ENCODE data around the gene PRDM16. TPM values are rescaled to one million over a fixed set of nuclear protein-coding genes. Genes with fewer than 3 reads are reported as not detected.

Gene PRDM16
- total RNA-seq, 4 donors from 2014 or later: 0.19 to 1.6 (median 0.36) TPM

GRCh38 chr1:3333903-3334302 lies 264.9 kb downstream of the PRDM16 start:
- no peak overlapping the region for H3K27ac ChIP-seq
- H3K9me3 ChIP-seq: no peaks in the 10 kb centered on the region
- no peak for TF ChIP-seq EP300 (IDR thresholded peaks at IDR 0.05)
- WGBS: 46% methylated on average over 6 of the region's 9 CpGs
- peaks cover 50% of the 10 kb centered on the region for H3K27me3 ChIP-seq
- DNase-seq (ENCODE audit: low spot score in 2 of 2): no peak
- no peaks in the 10 kb centered on the region for H3K4me1 ChIP-seq
- H3K36me3 ChIP-seq: no peaks in the 10 kb centered on the region
- H3K4me3 ChIP-seq: no peak overlapping the region

DNA sequence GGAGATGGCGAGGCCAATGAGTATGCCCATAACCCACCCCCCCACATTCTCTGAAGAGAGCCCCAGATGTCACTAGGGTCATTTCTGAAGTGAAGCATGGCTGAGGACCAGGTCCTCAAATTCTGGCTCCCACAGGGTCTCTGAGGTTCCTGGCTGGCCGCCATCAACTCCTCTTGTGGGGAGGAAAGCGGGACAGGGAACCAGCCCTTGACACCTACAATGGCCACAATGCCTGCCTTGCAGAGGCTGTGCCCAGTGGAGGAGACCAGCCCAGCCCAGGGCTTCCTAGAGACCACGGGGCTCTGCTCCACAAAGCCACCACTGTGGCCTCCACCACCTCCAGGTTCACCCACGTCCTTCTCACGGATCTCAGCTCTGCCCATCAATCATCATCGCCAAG lies 265.4 kb downstream of the PRDM16 start:
- H3K27me3 ChIP-seq: peaks cover 51% of the 10 kb centered on the region
- H3K27ac ChIP-seq: no peak overlapping the region
- no peak overlapping the region for H3K4me3 ChIP-seq
- H3K4me1 ChIP-seq: no peaks in the 10 kb centered on the region
- H3K36me3 ChIP-seq: no peaks in the 10 kb centered on the region
- 77% methylated on average over 6 of the region's 7 CpGs for WGBS
- TF ChIP-seq CTCF (IDR thresholded peaks at IDR 0.05): no peak
- TF ChIP-seq EP300 (IDR thresholded peaks at IDR 0.05): no peak
- H3K9me3 ChIP-seq: no peaks in the 10 kb centered on the region
- DNase-seq (ENCODE audit: low spot score in 2 of 2): no peak

GRCh38 chr1:3335754-3336640 lies 267.0 kb downstream of the PRDM16 start:
- Histone ChIP-seq H3K36me3 (no peaks in the 10 kb centered on the region), H3K4me3 (no peak overlapping the region), H3K27me3 (peaks cover 66% of the 10 kb centered on the region), H3K4me1 (no peaks in the 10 kb centered on the region), H3K27ac (no peak overlapping the region), H3K9me3 (no peaks in the 10 kb centered on the region)
- WGBS: 68% methylated on average over 11 of the region's 15 CpGs
- no peak for DNase-seq (ENCODE audit: low spot score in 2 of 2)
- TF ChIP-seq POLR2A (IDR thresholded peaks at IDR 0.05) (no peak), EP300 (IDR thresholded peaks at IDR 0.05) (no peak), CTCF (IDR thresholded peaks at IDR 0.05) (no peak), POLR2AphosphoS5 (IDR thresholded peaks at IDR 0.05) (no peak)

DNA sequence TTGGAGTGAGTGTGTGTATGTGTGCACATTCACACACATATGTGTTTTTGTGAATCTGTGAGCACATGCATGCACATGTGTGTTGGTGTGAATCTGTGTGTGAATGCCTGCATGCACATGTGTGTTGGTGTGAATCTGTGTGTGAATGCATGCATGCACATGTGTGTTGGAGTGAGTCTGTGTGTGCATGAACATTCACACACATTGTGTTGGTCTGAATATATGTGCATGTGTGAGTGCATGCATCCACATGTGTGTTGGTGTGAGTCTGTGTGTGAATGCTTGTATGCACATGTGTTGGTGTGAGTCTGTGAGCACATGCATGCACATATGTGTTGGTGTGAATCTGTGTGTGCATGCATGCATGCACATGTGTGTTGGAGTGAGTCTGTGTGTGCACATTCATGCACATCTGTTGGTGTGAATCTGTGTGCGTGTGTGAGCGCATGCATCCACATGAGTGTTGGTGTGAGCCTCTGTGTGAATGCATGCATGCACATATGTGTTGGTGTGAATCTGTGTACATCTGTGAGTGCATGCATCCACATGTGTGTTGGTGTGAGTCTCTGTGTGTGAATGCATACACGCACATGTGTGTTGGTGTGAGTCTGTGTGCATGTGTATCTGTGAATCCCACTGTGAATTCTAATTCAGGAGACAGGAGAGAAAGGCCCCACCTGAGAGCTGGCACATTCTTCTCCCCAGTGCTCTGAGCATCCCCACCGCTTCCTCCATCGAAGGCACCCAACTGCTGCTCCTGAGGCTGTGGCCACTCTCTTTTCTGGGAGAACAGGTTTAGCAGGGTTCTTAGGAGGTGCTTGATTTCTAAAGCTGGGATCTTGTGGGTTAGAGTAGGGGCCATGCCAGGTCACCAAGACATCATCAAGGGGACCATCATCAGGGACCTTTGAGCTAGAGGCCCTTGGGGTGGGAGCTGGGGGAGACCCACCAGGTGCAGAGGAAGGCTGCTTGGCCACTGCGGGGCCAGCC lies 267.9 kb downstream of the PRDM16 start:
- 73% methylated on average over 5 of the region's 6 CpGs for WGBS

More for the DNA sequence above, 267.9 kb downstream of the PRDM16 start:
- H3K4me3 ChIP-seq: no peak overlapping the region
- H3K36me3 ChIP-seq: no peaks in the 10 kb centered on the region
- H3K4me1 ChIP-seq: no peaks in the 10 kb centered on the region
- DNase-seq (ENCODE audit: low spot score in 2 of 2): no peak
- no peaks in the 10 kb centered on the region for H3K9me3 ChIP-seq
- no peak for TF ChIP-seq POLR2AphosphoS5 (IDR thresholded peaks at IDR 0.05)
- TF ChIP-seq EP300 (IDR thresholded peaks at IDR 0.05): no peak
- no peak for TF ChIP-seq POLR2A (IDR thresholded peaks at IDR 0.05)
- no peak for TF ChIP-seq CTCF (IDR thresholded peaks at IDR 0.05)
- H3K27ac ChIP-seq: no peak overlapping the region
- peaks cover 70% of the 10 kb centered on the region for H3K27me3 ChIP-seq
